SK-N-MC (cell line): ENCODE data around the gene TAC3.
"Not testable (repeated sequence)": the region's sequence is repeated elsewhere in the genome, so short reads cannot be mapped to it uniquely, and the experiment has no call there.

ENCODE experiments used
- DNase-seq: peaks from one replicate; pipeline ENCODE4 v3.0.0-alpha.2; 2011; ENCODE audit warnings: low read depth, low spot score
- H3K27ac ChIP-seq: fragments of 200-600 bp; sonication (generic); 2 replicates; pipeline ENCODE4 v1.5.1; 2016; ENCODE audit warnings: mixed run types
- H3K36me3 ChIP-seq: fragments of 200-600 bp; sonication (generic); 2 replicates; pipeline ENCODE4 v1.6.1; 2017; ENCODE audit warnings: antibody characterized with exemption, low read length, mixed read lengths; ENCODE audit not compliant: insufficient read depth
- H3K4me3 ChIP-seq: fragments of 200-600 bp; sonication (generic); 2 replicates; pipeline ENCODE4 v1.5.1; 2016
- H3K9ac ChIP-seq: fragments of 200-600 bp; sonication (generic); 2 replicates; pipeline ENCODE4 v1.8.0; 2017; ENCODE audit warnings: mixed run types, mixed read lengths; ENCODE audit not compliant: insufficient read length
- H3K9me3 ChIP-seq: fragments of 200-600 bp; sonication (generic); 2 replicates; pipeline ENCODE4 v1.6.1; 2017; ENCODE audit warnings: low read depth, mild to moderate bottlenecking, antibody characterized with exemption, low read length, moderate library complexity, mixed read lengths
- EZH2 ChIP-seq: fragments of 200-600 bp; sonication (generic); IDR thresholded peaks from one replicate; pipeline ENCODE4 v1.6.1; 2017; ENCODE audit warnings: antibody characterized with exemption
- FOXP2 ChIP-seq: optimal IDR thresholded peaks from 2 replicates; pipeline ENCODE3; 2011; ENCODE audit warnings: mild to moderate bottlenecking, moderate library complexity; ENCODE audit not compliant: insufficient read depth; ENCODE audit errors: extremely low read length, control extremely low read depth
- POLR2AphosphoS5 ChIP-seq: IDR thresholded peaks from 2 replicates; pipeline ENCODE4 v1.6.1; 2012; ENCODE audit warnings: mild to moderate bottlenecking, low read depth, low read length, borderline replicate concordance

The TAC3 gene

DNA sequence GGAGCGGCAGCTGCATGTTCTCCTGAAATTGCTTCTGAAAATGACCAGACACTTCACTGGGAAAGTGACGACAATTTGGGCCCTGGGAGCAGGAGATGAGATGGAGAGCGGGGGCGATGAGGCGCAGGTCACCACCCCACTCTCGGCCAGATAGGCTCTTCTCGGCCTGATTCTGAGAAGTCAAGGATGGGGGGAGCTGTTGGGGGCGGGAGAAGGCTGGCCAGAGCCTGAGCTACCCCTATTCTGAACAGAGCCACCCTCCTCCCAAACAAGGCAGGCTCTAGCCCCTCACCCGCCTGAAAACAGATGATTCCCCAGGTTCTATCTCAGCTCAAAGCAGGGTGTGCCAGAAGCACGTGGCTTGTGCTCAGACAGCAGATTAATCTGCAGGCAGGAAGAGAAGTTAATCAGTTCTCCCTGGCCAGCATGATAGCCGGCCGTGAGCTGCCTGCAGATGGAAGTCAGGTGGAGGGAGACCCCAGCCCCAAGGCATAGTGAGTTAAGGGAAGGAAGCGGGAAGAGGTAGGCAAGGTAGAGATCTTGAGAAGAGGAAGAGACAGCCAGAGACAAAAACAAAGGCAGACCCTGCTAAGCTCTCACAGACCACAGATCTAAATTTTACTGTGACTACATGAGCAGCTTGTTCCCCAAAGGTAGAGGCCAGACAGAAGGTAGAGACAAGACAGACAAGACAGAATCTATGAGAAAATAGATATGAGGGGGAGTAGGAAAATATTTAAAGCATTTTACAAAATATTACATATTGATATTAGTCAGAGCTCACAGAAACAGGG lies 10.9 kb upstream of the TAC3 start:
- Histone ChIP-seq H3K9me3 (no peaks in the 10 kb centered on the region), H3K36me3 (no peaks in the 10 kb centered on the region), H3K4me3 (no peak overlapping the region), H3K9ac (no peak overlapping the region), H3K27ac (no peak overlapping the region)
- DNase-seq: no peak
- TF ChIP-seq FOXP2 (no peak), POLR2AphosphoS5 (no peak), EZH2 (no peak)

DNA sequence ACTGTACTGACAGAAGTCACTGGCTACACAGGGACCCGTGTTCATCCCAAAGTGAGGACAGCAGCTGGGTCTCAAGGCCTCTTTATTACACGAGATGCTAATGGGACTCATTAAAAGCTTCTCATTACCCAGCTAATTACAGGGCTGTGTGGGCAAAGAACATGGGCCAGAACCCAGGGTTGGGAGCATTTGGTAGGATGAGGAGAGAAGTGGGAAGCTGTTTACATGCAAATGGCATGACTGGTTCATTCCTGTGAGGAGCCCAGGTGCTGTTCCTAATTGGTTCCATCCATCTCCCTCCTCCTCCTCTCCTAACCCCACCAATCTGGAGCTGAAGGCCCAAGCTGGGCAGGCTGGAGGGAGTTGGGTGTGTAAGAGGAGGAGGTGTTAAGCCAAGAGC lies 8.9 kb upstream of the TAC3 start:
- TF ChIP-seq POLR2AphosphoS5: no peak
- TF ChIP-seq FOXP2: no peak
- TF ChIP-seq EZH2: no peak
- no peaks in the 10 kb centered on the region for H3K36me3 ChIP-seq
- H3K9me3 ChIP-seq: no peaks in the 10 kb centered on the region
- no peak overlapping the region for H3K27ac ChIP-seq
- no peak overlapping the region for H3K4me3 ChIP-seq
- no peak for DNase-seq
- H3K9ac ChIP-seq: no peak overlapping the region

DNA sequence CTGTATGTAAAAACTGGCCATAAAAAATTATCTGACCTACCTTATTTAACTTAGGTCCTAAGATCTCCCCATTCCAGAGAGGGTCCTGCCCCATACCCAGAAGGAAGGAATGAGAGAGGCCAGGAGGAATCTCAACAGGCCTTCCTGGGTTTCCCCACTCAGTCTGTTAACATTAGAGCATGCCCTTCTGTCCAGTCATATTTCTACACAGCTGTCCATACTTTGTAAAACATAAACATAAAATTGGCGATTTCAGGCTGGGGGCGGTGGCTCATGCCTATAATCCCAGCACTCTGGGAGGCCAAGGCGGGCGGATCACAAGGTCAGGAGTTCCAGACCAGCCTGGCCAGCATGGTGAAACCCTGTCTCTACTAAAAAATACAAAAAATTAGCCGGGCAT lies 6.0 kb upstream of the TAC3 start:
- not testable (repeated sequence) for H3K27ac ChIP-seq, H3K4me3 ChIP-seq, H3K36me3 ChIP-seq, H3K9ac ChIP-seq, H3K9me3 ChIP-seq, DNase-seq

DNA sequence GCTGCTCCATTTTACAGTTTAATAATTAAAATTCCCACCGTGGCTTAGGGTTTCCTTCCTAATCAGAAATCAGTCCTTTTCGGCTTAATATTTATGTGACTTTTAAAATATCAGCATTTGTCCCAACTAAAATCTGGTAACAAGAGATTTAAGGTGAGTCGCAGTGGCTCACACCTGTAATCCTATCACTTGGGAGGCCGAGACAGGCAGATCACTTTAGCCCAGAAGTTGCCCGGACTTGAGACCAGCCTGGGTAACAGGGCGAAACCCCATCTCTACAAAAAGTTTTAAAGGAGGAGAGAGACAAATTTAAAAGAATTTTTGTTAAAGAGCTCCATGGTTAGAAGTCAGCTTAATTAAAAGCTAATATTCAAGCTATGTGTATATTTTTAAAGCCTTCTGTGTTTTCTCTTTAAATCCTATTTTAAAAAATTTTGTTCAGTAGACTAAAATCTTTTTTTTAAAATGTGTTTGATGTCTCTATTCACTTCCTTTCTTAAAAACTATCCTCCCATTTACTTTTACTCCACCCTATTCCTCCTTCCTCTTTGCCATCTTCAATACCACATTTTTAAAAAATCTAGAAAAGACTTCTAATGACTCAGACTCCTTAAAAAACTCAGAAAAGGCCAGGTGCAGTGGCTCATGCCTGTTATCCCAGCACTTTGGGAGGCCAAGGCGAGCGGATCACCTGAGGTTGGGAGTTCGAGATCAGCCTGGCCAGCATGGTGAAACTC lies 3.8 kb upstream of the TAC3 start:
- Histone ChIP-seq H3K4me3 (no peak overlapping the region), H3K36me3 (no peaks in the 10 kb centered on the region), H3K9me3 (no peaks in the 10 kb centered on the region), H3K27ac (no peak overlapping the region), H3K9ac (no peak overlapping the region)
- TF ChIP-seq EZH2: no peak
- no peak for TF ChIP-seq FOXP2
- TF ChIP-seq POLR2AphosphoS5: no peak
- DNase-seq: no peak

DNA sequence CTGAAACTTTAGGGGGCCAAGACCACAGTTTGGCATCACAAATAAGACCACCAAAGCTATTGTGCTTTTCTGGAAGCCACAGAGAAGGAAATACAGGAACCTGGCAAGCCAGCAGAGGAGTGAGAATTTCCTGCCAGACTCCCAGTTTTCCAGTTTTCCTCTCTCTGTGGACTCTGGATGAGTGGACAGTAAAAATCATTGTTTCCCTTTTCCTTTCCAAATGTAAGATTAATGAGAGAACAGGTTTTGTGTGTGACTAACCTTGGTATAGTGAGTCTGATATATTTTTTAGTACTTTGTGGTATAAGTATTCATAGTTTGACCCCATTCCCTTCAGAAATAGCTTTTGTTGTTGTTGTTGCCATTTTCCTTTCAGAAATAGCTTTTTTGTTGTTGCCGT lies 2.6 kb upstream of the TAC3 start:
- TF ChIP-seq POLR2AphosphoS5: no peak
- TF ChIP-seq FOXP2: no peak
- TF ChIP-seq EZH2: no peak
- no peak for DNase-seq
- Histone ChIP-seq H3K9me3 (no peaks in the 10 kb centered on the region), H3K9ac (no peak overlapping the region), H3K36me3 (no peaks in the 10 kb centered on the region), H3K27ac (no peak overlapping the region), H3K4me3 (no peak overlapping the region)

DNA sequence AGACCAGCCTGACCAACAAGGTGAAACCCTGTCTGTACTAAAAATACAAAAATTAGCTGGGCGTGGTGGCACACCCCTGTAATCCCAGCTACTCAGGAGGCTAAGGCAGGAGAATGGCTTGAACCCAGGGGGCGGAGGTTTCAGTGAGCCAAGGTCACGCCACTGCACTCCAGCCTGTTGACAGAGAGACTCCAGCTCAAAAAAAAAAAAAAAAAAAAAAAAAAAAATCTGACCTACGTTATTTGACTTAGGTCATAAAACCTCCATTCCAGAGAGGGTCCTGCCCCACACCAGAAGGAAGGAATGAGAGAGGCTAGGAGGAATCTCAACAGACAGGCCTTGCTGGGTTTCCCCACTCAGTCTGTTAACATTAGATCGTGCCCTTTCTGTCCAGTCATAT lies 2.0 kb upstream of the TAC3 start:
- H3K4me3 ChIP-seq, H3K36me3 ChIP-seq, H3K27ac ChIP-seq, H3K9me3 ChIP-seq, DNase-seq, H3K9ac ChIP-seq: not testable (repeated sequence)

DNA sequence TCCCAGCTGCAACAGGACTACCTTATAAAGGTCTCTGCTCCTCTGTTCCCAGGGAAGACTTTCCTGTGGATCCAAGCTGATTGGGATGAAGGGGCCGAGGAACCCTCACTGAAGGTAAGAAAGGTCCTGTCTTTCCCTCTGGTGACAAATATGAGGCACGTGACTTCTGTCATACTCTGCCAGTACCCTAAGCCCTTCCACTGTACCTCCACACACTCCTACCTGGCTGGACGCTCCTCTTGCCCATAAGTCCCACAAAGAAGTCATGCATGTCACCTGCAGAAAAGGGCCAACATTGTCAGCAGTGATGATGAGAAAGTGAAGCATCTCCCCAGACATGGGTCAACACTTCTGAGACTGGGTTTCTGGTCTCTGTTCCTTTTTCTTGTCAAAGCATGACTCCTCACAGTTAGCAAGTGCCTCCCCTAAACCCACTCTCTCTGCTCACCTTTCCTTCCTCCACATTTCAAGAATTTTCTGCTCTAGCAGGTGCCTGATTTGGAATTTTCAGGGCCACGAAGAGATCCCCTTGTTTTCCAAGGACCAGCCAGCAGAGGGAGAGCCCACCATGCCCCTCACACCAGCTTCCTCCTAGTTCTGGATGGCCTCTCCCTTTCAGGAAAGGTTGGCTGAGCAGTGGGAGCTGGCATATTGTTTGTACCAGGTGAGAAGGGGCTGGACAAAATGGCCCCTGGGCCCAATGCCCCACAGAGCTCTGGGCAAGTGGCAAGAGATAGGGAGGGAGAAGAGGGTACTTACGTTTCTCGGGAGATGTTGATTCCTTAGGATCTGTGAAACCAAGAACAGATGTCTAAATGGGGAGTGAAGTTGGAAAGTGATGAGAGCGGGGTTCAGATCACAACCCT lies 3.5 kb downstream of the TAC3 start:
- Histone ChIP-seq H3K27ac (no peak overlapping the region), H3K9me3 (no peaks in the 10 kb centered on the region), H3K4me3 (no peak overlapping the region), H3K36me3 (no peaks in the 10 kb centered on the region), H3K9ac (no peak overlapping the region)
- DNase-seq: no peak
- TF ChIP-seq FOXP2 (no peak), EZH2 (no peak), POLR2AphosphoS5 (no peak)
